Measurements from ENCODE around the gene RNF25.

Gene RNF25

GRCh38 chr2:218648787-218649100 lies 23.1 kb downstream of the RNF25 start:
- 93 to 95% methylated on average over 10 to 11 of the region's 11 CpGs for WGBS, 2 experiments (ENCODE audit: insufficient coverage in 2 of 2)
- no peak overlapping the region for H3K4me3 ChIP-seq (ENCODE audit: extremely low read depth, insufficient read depth, low read length, poor library complexity, severe bottlenecking)
- H3K36me3 ChIP-seq (ENCODE audit: control insufficient read depth, insufficient read depth, low read length), result peaks cover 98% of the 10 kb centered on the region
- no peak overlapping the region for H3K27ac ChIP-seq (ENCODE audit: low read depth, low read length, severe bottlenecking)
- no peaks in the 10 kb centered on the region for H3K9me3 ChIP-seq (ENCODE audit: control insufficient read depth, low read length)
- no peaks in the 10 kb centered on the region for H3K4me1 ChIP-seq (ENCODE audit: control insufficient read depth, insufficient read depth, low read length, poor library complexity, severe bottlenecking)

DNA sequence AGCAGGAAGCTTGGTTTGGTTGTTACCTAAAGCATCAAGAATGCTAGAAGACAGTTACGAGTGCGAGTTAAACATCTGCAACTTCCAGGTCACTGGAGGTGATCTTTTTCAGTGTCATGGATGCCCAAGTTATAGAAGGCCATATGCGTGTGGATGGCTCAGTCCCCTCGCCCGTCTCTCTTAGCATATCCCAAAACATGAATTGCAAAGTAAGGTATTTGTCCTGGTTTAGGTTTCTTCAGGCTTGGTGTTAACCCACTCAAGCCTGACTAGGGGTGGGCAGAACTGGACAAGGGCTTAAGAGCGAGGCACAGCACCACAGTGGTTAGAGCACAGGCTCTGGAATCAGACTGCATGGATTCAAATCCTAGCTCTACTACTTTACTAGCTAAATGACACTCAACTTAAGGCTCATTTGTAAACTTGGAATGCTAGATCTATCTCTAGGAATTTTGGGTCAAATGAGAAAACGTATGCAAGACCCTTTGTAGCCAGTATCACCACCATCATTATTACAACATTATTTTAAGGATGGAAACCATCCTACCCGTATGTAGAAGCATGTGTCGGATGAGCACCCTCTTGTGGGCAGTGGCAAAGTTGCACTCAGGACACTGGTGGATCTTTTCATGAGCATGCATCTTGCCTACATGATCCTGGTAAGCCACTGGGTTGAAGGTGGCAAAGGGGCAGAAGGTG lies 23.6 kb downstream of the RNF25 start:
- H3K4me3 ChIP-seq (ENCODE audit: extremely low read depth, insufficient read depth, low read length, poor library complexity, severe bottlenecking), result no peak overlapping the region
- H3K36me3 ChIP-seq (ENCODE audit: control insufficient read depth, insufficient read depth, low read length), result peaks cover 98% of the 10 kb centered on the region
- H3K27ac ChIP-seq (ENCODE audit: low read depth, low read length, severe bottlenecking), result no peak overlapping the region
- H3K4me1 ChIP-seq (ENCODE audit: control insufficient read depth, insufficient read depth, low read length, poor library complexity, severe bottlenecking), result no peaks in the 10 kb centered on the region
- 69 to 79% methylated on average over 5 to 6 of the region's 9 CpGs for WGBS, 2 experiments (ENCODE audit: insufficient coverage in 2 of 2)
- H3K9me3 ChIP-seq (ENCODE audit: control insufficient read depth, low read length), result no peaks in the 10 kb centered on the region

GRCh38 chr2:218645126-218645525 lies 26.7 kb downstream of the RNF25 start:
- no peak overlapping the region for H3K4me3 ChIP-seq (ENCODE audit: extremely low read depth, insufficient read depth, low read length, poor library complexity, severe bottlenecking)
- no peak overlapping the region for H3K27ac ChIP-seq (ENCODE audit: low read depth, low read length, severe bottlenecking)
- no peaks in the 10 kb centered on the region for H3K4me1 ChIP-seq (ENCODE audit: control insufficient read depth, insufficient read depth, low read length, poor library complexity, severe bottlenecking)
- 86 to 100% methylated on average over 1 of the region's 1 CpG for WGBS, 2 experiments (ENCODE audit: insufficient coverage in 2 of 2)
- H3K9me3 ChIP-seq (ENCODE audit: control insufficient read depth, low read length), result no peaks in the 10 kb centered on the region
- H3K36me3 ChIP-seq (ENCODE audit: control insufficient read depth, insufficient read depth, low read length), result peaks cover 98% of the 10 kb centered on the region

DNA sequence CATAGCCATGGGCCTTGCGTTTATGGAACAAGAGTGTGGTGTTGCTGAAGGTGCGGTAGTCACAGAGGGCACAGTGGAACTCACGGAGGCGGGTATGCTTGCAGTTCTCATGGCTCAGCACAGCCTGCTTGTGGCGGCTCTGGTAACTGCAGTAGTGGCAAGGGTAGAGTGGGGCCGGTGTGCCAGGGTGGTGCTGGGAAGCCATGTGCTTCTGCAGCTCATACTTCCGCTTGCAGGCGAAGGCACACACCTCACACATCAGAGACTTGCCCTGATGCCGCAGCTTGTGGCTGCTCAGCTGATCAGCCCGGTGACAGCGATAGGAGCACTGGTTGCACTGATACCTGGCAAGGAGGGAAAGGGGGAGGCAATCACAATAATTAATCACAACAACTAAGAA lies 27.1 kb downstream of the RNF25 start:
- Histone ChIP-seq H3K36me3 (ENCODE audit: control insufficient read depth, insufficient read depth, low read length) (peaks cover 98% of the 10 kb centered on the region), H3K4me3 (ENCODE audit: extremely low read depth, insufficient read depth, low read length, poor library complexity, severe bottlenecking) (no peak overlapping the region), H3K4me1 (ENCODE audit: control insufficient read depth, insufficient read depth, low read length, poor library complexity, severe bottlenecking) (no peaks in the 10 kb centered on the region), H3K27ac (ENCODE audit: low read depth, low read length, severe bottlenecking) (no peak overlapping the region), H3K9me3 (ENCODE audit: control insufficient read depth, low read length) (no peaks in the 10 kb centered on the region)
- 91 to 95% methylated on average over 8 to 9 of the region's 11 CpGs for WGBS, 2 experiments (ENCODE audit: insufficient coverage in 2 of 2)

DNA sequence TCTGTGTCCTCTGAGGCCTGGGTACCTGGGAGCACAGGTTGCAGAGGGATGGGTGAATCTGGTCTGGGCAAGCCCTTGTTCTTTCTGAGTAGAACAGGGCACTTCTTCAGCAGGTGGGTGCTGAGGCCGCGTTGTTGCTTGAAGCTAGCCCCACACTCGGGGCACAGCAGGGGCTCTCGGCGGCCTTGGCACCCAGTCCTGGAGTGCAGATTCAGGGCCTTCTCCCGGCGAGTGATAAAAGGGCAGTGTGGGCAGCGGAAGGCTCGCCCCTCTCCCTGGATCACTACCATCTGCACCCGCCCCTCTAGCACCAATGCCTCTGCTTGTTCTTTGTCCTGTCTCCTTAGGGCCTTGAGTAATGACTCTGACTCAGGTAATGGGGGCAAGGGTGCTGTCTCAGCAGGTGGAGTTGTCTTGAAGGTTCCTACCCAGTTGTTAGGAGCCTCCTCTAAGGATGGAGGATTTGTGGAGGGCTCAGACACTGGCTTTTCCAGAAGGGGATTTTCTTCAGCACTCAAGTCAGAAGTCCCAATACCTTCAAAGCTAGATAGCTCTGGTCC lies 28.0 kb downstream of the RNF25 start:
- H3K4me1 ChIP-seq (ENCODE audit: control insufficient read depth, insufficient read depth, low read length, poor library complexity, severe bottlenecking), result no peaks in the 10 kb centered on the region
- peaks cover 97% of the 10 kb centered on the region for H3K36me3 ChIP-seq (ENCODE audit: control insufficient read depth, insufficient read depth, low read length)
- no peak overlapping the region for H3K4me3 ChIP-seq (ENCODE audit: extremely low read depth, insufficient read depth, low read length, poor library complexity, severe bottlenecking)
- H3K9me3 ChIP-seq (ENCODE audit: control insufficient read depth, low read length), result no peaks in the 10 kb centered on the region
- no peak overlapping the region for H3K27ac ChIP-seq (ENCODE audit: low read depth, low read length, severe bottlenecking)
- WGBS, 2 experiments (ENCODE audit: insufficient coverage in 2 of 2), result 98 to 100% methylated on average over 7 to 9 of the region's 10 CpGs

- Histone ChIP-seq H3K27ac (ENCODE audit: low read depth, low read length, severe bottlenecking) (no peak overlapping the region), H3K9me3 (ENCODE audit: control insufficient read depth, low read length) (no peaks in the 10 kb centered on the region), H3K4me3 (ENCODE audit: extremely low read depth, insufficient read depth, low read length, poor library complexity, severe bottlenecking) (no peak overlapping the region), H3K4me1 (ENCODE audit: control insufficient read depth, insufficient read depth, low read length, poor library complexity, severe bottlenecking) (no peaks in the 10 kb centered on the region), H3K36me3 (ENCODE audit: control insufficient read depth, insufficient read depth, low read length) (peaks cover 97% of the 10 kb centered on the region)
- WGBS, 2 experiments (ENCODE audit: insufficient coverage in 2 of 2), result 93 to 96% methylated on average over 17 of the region's 17 CpGs
Measured at GRCh38 chr2:218642786-218643185, 29.0 kb downstream of the RNF25 start.

DNA sequence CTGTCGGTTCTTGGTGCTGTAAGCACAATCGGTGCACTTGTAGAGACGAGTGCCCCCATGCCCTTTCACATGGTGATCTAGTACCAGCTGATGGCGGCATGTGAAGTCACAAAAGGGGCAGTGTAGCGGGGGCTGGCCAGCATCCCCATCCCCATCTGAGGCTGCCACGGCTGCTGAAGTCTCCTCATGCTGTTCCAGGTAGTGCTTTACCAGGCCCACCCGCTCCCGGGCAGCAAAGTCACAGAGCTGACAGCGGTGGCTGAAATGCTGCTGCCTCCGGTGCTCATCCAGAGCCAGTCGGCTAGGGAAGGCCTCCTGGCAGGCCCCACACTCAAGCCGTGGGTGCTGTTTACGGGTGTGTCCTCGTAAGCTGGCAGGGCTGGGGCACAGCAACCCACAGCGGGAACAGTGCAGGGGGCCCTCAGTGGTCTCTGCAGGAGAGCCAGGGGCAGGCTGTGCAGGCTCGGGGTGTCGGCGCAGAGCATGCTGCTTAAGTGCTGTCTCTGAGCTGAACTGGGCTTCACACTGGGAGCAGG lies 29.6 kb downstream of the RNF25 start:
- peaks cover 97% of the 10 kb centered on the region for H3K36me3 ChIP-seq (ENCODE audit: control insufficient read depth, insufficient read depth, low read length)
- no peaks in the 10 kb centered on the region for H3K9me3 ChIP-seq (ENCODE audit: control insufficient read depth, low read length)
- no peak overlapping the region for H3K27ac ChIP-seq (ENCODE audit: low read depth, low read length, severe bottlenecking)
- WGBS, 2 experiments (ENCODE audit: insufficient coverage in 2 of 2), result 96 to 98% methylated on average over 15 to 18 of the region's 18 CpGs
- no peaks in the 10 kb centered on the region for H3K4me1 ChIP-seq (ENCODE audit: control insufficient read depth, insufficient read depth, low read length, poor library complexity, severe bottlenecking)
- no peak overlapping the region for H3K4me3 ChIP-seq (ENCODE audit: extremely low read depth, insufficient read depth, low read length, poor library complexity, severe bottlenecking)

- Histone ChIP-seq H3K9me3 (ENCODE audit: control insufficient read depth, low read length) (no peaks in the 10 kb centered on the region), H3K36me3 (ENCODE audit: control insufficient read depth, insufficient read depth, low read length) (peaks cover 98% of the 10 kb centered on the region)
- 93 to 96% methylated on average over 18 of the region's 18 CpGs for WGBS, 2 experiments (ENCODE audit: insufficient coverage in 2 of 2)
Measured at GRCh38 chr2:218638372-218638771, 33.4 kb downstream of the RNF25 start.

GRCh38 chr2:218635719-218636118 lies 36.1 kb downstream of the RNF25 start:
- no peaks in the 10 kb centered on the region for H3K9me3 ChIP-seq (ENCODE audit: control insufficient read depth, low read length)
- peaks cover 76% of the 10 kb centered on the region for H3K36me3 ChIP-seq (ENCODE audit: control insufficient read depth, insufficient read depth, low read length)
- H3K4me3 ChIP-seq (ENCODE audit: extremely low read depth, insufficient read depth, low read length, poor library complexity, severe bottlenecking), result no peak overlapping the region
- WGBS, 2 experiments (ENCODE audit: insufficient coverage in 2 of 2), result 90 to 97% methylated on average over 4 to 5 of the region's 5 CpGs
- no peak overlapping the region for H3K27ac ChIP-seq (ENCODE audit: low read depth, low read length, severe bottlenecking)
- H3K4me1 ChIP-seq (ENCODE audit: control insufficient read depth, insufficient read depth, low read length, poor library complexity, severe bottlenecking), result peaks cover 2% of the 10 kb centered on the region

More at GRCh38 chr2:218638372-218638771, 33.4 kb downstream of the RNF25 start:
- Histone ChIP-seq H3K4me3 (ENCODE audit: extremely low read depth, insufficient read depth, low read length, poor library complexity, severe bottlenecking) (no peak overlapping the region), H3K4me1 (ENCODE audit: control insufficient read depth, insufficient read depth, low read length, poor library complexity, severe bottlenecking) (no peaks in the 10 kb centered on the region), H3K27ac (ENCODE audit: low read depth, low read length, severe bottlenecking) (no peak overlapping the region)

- H3K4me1 ChIP-seq (ENCODE audit: control insufficient read depth, insufficient read depth, low read length, poor library complexity, severe bottlenecking), result peaks cover 2% of the 10 kb centered on the region
- H3K27ac ChIP-seq (ENCODE audit: low read depth, low read length, severe bottlenecking), result no peak overlapping the region
- 100% methylated on average over 1 of the region's 4 CpGs for WGBS, 2 experiments (ENCODE audit: insufficient coverage in 2 of 2)
- H3K4me3 ChIP-seq (ENCODE audit: extremely low read depth, insufficient read depth, low read length, poor library complexity, severe bottlenecking), result no peak overlapping the region
- no peaks in the 10 kb centered on the region for H3K9me3 ChIP-seq (ENCODE audit: control insufficient read depth, low read length)
- peaks cover 38% of the 10 kb centered on the region for H3K36me3 ChIP-seq (ENCODE audit: control insufficient read depth, insufficient read depth, low read length)
Measured at GRCh38 chr2:218631837-218632236, 40.0 kb downstream of the RNF25 start.

DNA sequence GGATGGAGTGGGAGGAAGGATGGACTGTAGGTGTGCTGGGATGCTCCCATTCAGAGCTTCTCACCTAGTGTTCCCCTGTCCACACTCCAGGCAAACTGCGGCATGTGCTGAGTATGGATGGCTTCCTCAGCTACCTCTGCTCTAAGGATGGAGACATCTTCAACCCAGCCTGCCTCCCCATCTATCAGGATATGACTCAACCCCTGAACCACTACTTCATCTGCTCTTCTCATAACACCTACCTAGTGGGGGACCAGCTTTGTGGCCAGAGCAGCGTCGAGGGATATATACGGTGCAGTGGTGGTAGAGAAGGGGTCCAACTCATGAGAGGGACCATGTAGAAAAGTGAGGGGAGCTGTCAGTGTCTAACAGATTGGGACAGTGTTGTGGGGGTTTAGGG lies 43.9 kb downstream of the RNF25 start:
- Histone ChIP-seq H3K27ac (ENCODE audit: low read depth, low read length, severe bottlenecking) (no peak overlapping the region), H3K36me3 (ENCODE audit: control insufficient read depth, insufficient read depth, low read length) (no peaks in the 10 kb centered on the region), H3K9me3 (ENCODE audit: control insufficient read depth, low read length) (no peaks in the 10 kb centered on the region), H3K4me3 (ENCODE audit: extremely low read depth, insufficient read depth, low read length, poor library complexity, severe bottlenecking) (no peak overlapping the region), H3K4me1 (ENCODE audit: control insufficient read depth, insufficient read depth, low read length, poor library complexity, severe bottlenecking) (peaks cover 7% of the 10 kb centered on the region)
- WGBS, 2 experiments (ENCODE audit: insufficient coverage in 2 of 2), result 87 to 100% methylated on average over 2 to 3 of the region's 4 CpGs
